B cell (primary cell): ENCODE results near the gene FBXL20.

ENCODE experiments used
- CTCF ChIP-seq: fragments of 200-600 bp; IDR thresholded peaks from one replicate; pipeline ENCODE4 v1.8.0; 2022; ENCODE audit warnings: antibody characterized with exemption, mild to moderate bottlenecking
- EZH2 ChIP-seq: IDR thresholded peaks from 2 replicates; pipeline ENCODE4 v1.6.1; 2012; ENCODE audit warnings: borderline replicate concordance, low read depth, mild to moderate bottlenecking, moderate library complexity, low read length; ENCODE audit not compliant: insufficient read depth, poor library complexity, severe bottlenecking

GRCh38 chr17:39325528-39326240, 75.7 kb downstream of the FBXL20 start:
- TF ChIP-seq CTCF (no peak), EZH2 (no peak)
